PC-3 (cell line): ENCODE data around the gene CALML4. TPM values are rescaled to one million over a fixed set of nuclear protein-coding genes. Genes with fewer than 3 reads are reported as not detected.
"Not testable (repeated sequence)": the region's sequence is repeated elsewhere in the genome, so short reads cannot be mapped to it uniquely, and the experiment has no call there.

Experiments used
- ATAC-seq: fragments of 200-7000 bp; cut with Tn5 transposase; 2 replicates; pipeline ENCODE4 v1.9.1; 2020; ENCODE audit warnings: mild to moderate bottlenecking, moderate library complexity
- BruUV-seq: library from RNA; stranded (reverse); fragments of 400-500 nt; replicated peaks from 2 replicates; lab custom pipeline; 2021; lab: Mats Ljungman, UMichigan
- CTCF ChIA-PET: fragments of 300-600 bp; sonication (Branson Sonifier 250); formaldehyde crosslinking; loops from one replicate; lab custom pipeline; 2022; ENCODE audit warnings: antibody characterized with exemption; lab: Charles Lee
- POLR2A ChIA-PET: fragments of 300-600 bp; sonication (Branson Sonifier 250); formaldehyde crosslinking; loops from one replicate; lab custom pipeline; 2022; ENCODE audit warnings: antibody characterized with exemption; ENCODE audit not compliant: unreplicated experiment; lab: Charles Lee
- DNase-seq: peaks from one replicate; pipeline ENCODE4 v3.0.0-alpha.2; 2015
- H2AFZ ChIP-seq: fragments of 300-600 bp; sonication (generic); 2 replicates; pipeline ENCODE4 v1.6.0; 2016; ENCODE audit warnings: antibody characterized with exemption, low read length
- H3F3A ChIP-seq: fragments of 300-600 bp; sonication (generic); one replicate; pipeline ENCODE4 v1.6.0; 2017; ENCODE audit warnings: antibody characterized with exemption, low read length, control low read depth, mild to moderate bottlenecking; ENCODE audit not compliant: unreplicated experiment
- H3K27ac ChIP-seq: fragments of 300-600 bp; sonication (generic); 2 replicates; pipeline ENCODE4 v1.5.1; 2016; ENCODE audit warnings: mild to moderate bottlenecking, low read length
- H3K27me3 ChIP-seq: fragments of 300-600 bp; sonication (generic); 2 replicates; pipeline ENCODE4 v1.6.1; 2016; ENCODE audit warnings: low read length, mixed read lengths
- H3K36me3 ChIP-seq: fragments of 300-600 bp; sonication (generic); 2 replicates; pipeline ENCODE4 v1.6.1; 2016; ENCODE audit warnings: low read depth, mixed run types, low read length, mixed read lengths
- H3K4me1 ChIP-seq: fragments of 300-600 bp; sonication (generic); 2 replicates; pipeline ENCODE4 v1.5.1; 2016; ENCODE audit warnings: low read length; ENCODE audit not compliant: insufficient read depth
- H3K4me2 ChIP-seq: fragments of 300-600 bp; sonication (generic); 2 replicates; pipeline ENCODE4 v1.6.0; 2016; ENCODE audit warnings: low read length
- H3K4me3 ChIP-seq: fragments of 300-600 bp; sonication (generic); 2 replicates; pipeline ENCODE4 v1.5.1; 2016; ENCODE audit warnings: mild to moderate bottlenecking, low read length, mixed read lengths
- H3K79me2 ChIP-seq: fragments of 300-600 bp; sonication (generic); 2 replicates; pipeline ENCODE4 v1.6.1; 2017; ENCODE audit warnings: low read length, mixed read lengths
- H3K9ac ChIP-seq: fragments of 300-600 bp; sonication (generic); 2 replicates; pipeline ENCODE4 v1.6.0; 2016; ENCODE audit warnings: mild to moderate bottlenecking, low read length
- H3K9me2 ChIP-seq: fragments of 300-600 bp; sonication (generic); replicated peaks from 2 replicates; pipeline ENCODE4 v1.6.1; 2016; ENCODE audit warnings: mixed run types, low read length, mixed read lengths
- H3K9me3 ChIP-seq: fragments of 300-600 bp; sonication (generic); 2 replicates; pipeline ENCODE4 v1.6.1; 2016; ENCODE audit warnings: low read length, mixed read lengths
- H4K20me1 ChIP-seq: fragments of 300-600 bp; sonication (generic); 2 replicates; pipeline ENCODE4 v1.6.1; 2016; ENCODE audit warnings: low read length, mixed read lengths
- CTCF ChIP-seq: fragments of 300-600 bp; sonication (generic); conservative IDR thresholded peaks from 2 replicates; pipeline ENCODE4 v1.5.1; 2017; ENCODE audit warnings: antibody characterized with exemption, low read depth, mild to moderate bottlenecking, low read length
- EZH2 ChIP-seq: fragments of 300-600 bp; sonication (generic); IDR thresholded peaks from one replicate; pipeline ENCODE4 v1.6.1; 2017; ENCODE audit warnings: antibody characterized with exemption, mild to moderate bottlenecking, low read length; ENCODE audit not compliant: unreplicated experiment
- EZH2phosphoT487 ChIP-seq: fragments of 300-600 bp; sonication (generic); IDR thresholded peaks from 2 replicates; pipeline ENCODE4 v1.6.1; 2018; ENCODE audit warnings: mild to moderate bottlenecking, antibody characterized with exemption, low read length, borderline replicate concordance
- intact Hi-C: fragments of 100-400 bp; cut with micrococcal nuclease; formaldehyde crosslinking; loops from 2 replicates; pipeline ENCODE4 v1.9.0; 2023
- total RNA-seq: library from RNA; depleted of rRNA; stranded (reverse); fragments of >200 nt; gene quantifications from 2 replicates; pipeline ENCODE4 v1.2.3, GENCODE V29; 2014

The CALML4 gene
- total RNA-seq, 1 experiment from 2014 or later: 4.8 TPM

- Histone ChIP-seq H3K79me2 (no peaks in the 10 kb centered on the region), H3K36me3 (no peaks in the 10 kb centered on the region), H3K4me2 (no peak overlapping the region), H3K9ac (no peak overlapping the region), H3K4me3 (no peak overlapping the region), H3K9me2 (no peaks in the 10 kb centered on the region), H3K27ac (no peak overlapping the region), H4K20me1 (no peaks in the 10 kb centered on the region), H3K9me3 (no peaks in the 10 kb centered on the region), H2AFZ (no peak overlapping the region), H3F3A (no peaks in the 10 kb centered on the region), H3K4me1 (no peaks in the 10 kb centered on the region), H3K27me3 (no peaks in the 10 kb centered on the region)
- TF ChIP-seq EZH2 (no peak), CTCF (no peak), EZH2phosphoT487 (no peak)
- no peak for ATAC-seq
- no TSS peak for BruUV-seq
- POLR2A ChIA-PET: no interaction called here
- CTCF ChIA-PET: no interaction called here
- DNase-seq: no peak
- intact Hi-C loops: no loop called here
Measured at GRCh38 chr15:68203956-68204355, 1.2 kb downstream of the CALML4 start.

- Histone ChIP-seq H3K9ac (no peak overlapping the region), H3K79me2 (no peaks in the 10 kb centered on the region), H3K27ac (no peak overlapping the region), H2AFZ (no peak overlapping the region), H3K9me2 (no peaks in the 10 kb centered on the region), H3F3A (no peaks in the 10 kb centered on the region), H3K27me3 (no peaks in the 10 kb centered on the region), H3K36me3 (no peaks in the 10 kb centered on the region), H3K4me1 (no peaks in the 10 kb centered on the region), H4K20me1 (no peaks in the 10 kb centered on the region), H3K4me2 (no peak overlapping the region), H3K9me3 (no peaks in the 10 kb centered on the region), H3K4me3 (no peak overlapping the region)
- ChIA-PET POLR2A (no interaction called here), CTCF (no interaction called here)
- ATAC-seq (no peak), DNase-seq (no peak)
- BruUV-seq: no TSS peak
- intact Hi-C loops: no loop called here
- no peak for TF ChIP-seq CTCF
- TF ChIP-seq EZH2: no peak
- no peak for TF ChIP-seq EZH2phosphoT487
Measured at GRCh38 chr15:68203486-68203885, 1.6 kb downstream of the CALML4 start.

GRCh38 chr15:68202994-68203393 is 2.1 kb downstream of the CALML4 start:
- H4K20me1 ChIP-seq, H3K4me3 ChIP-seq, H3K4me2 ChIP-seq, H3K9me2 ChIP-seq, POLR2A ChIA-PET, H3K9me3 ChIP-seq, H3K27ac ChIP-seq, intact Hi-C loops, H3K36me3 ChIP-seq, H3F3A ChIP-seq, H3K27me3 ChIP-seq, ATAC-seq, DNase-seq, H3K9ac ChIP-seq, BruUV-seq, H3K4me1 ChIP-seq, H2AFZ ChIP-seq, H3K79me2 ChIP-seq: not testable (repeated sequence)
- CTCF ChIA-PET: interaction anchor here (0.7 kb wide), 1 partner anchor 902 kb away, joined by 7 read pairs; no protein-coding TSS in a partner anchor
